Breast epithelium (tissue), 4 donors: ENCODE results near the gene WLS. TPM values are rescaled to one million over a fixed set of nuclear protein-coding genes. Genes with fewer than 3 reads are reported as not detected.

Experiments used
- DNase-seq, 2 donors: peaks; one replicate each; pipeline ENCODE4 v3.0.0-alpha.2; 2019; ENCODE audit warnings: low spot score in 2 of 2
- H3K27ac ChIP-seq, 2 donors: fragments of 200-600 bp; sonication (generic) in 1 of 2; one replicate each; pipeline ENCODE4 v1.5.1; 2016 to 2019; ENCODE audit warnings: mild to moderate bottlenecking in 1 of 2
- H3K27me3 ChIP-seq, 2 donors: fragments of 200-600 bp; sonication (generic) in 1 of 2; one replicate each; pipeline versions ENCODE4 v1.5.1 to v1.6.0; 2017 to 2019; ENCODE audit warnings: control low read depth in 1 of 2, mild to moderate bottlenecking in 1 of 2
- H3K36me3 ChIP-seq: fragments of 200-600 bp; one replicate; pipeline ENCODE4 v1.5.1; 2019
- H3K4me1 ChIP-seq, 2 donors: fragments of 200-600 bp; sonication (generic); one replicate each; pipeline ENCODE4 v1.5.1; 2016 to 2019; ENCODE audit warnings: control low read depth in 1 of 2
- H3K4me3 ChIP-seq, 3 donors: fragments of 200-600 bp; sonication (generic); 1 replicate in 2 of 3; 2 replicates in 1 of 3; pipeline ENCODE4 v1.5.1; 2016 to 2019; ENCODE audit warnings: mild to moderate bottlenecking in 3 of 3, moderate library complexity in 2 of 3
- H3K9me3 ChIP-seq, 2 donors: fragments of 200-600 bp; sonication (generic) in 1 of 2; one replicate each; pipeline ENCODE4 v1.5.1; 2016 to 2019; ENCODE audit warnings: control low read depth in 1 of 2
- POLR2A ChIP-seq: fragments of 450-650 bp; IDR thresholded peaks from one replicate; pipeline ENCODE4 v1.6.1; 2016; ENCODE audit warnings: antibody characterized with exemption, mild to moderate bottlenecking, moderate library complexity
- POLR2AphosphoS5 ChIP-seq, 3 donors: sonication (generic); formaldehyde crosslinking; IDR thresholded peaks; one replicate each; pipeline ENCODE4 v1.6.1; 2017; ENCODE audit warnings: antibody characterized with exemption in 3 of 3
- intact Hi-C: fragments of 100-400 bp; cut with DNase I; formaldehyde crosslinking; loops from one replicate; pipeline ENCODE4 v1.15.1; 2023; ENCODE audit warnings: low total_unique reads
- total RNA-seq, 3 donors: library from RNA; depleted of rRNA; stranded (reverse); fragments of >200 nt; gene quantifications; one replicate each; pipeline ENCODE4 v1.1.0, GENCODE V29; 2016
- TF ChIP-seq, protein P1 (sequence below), 3 donors: fragments of 450-650 bp; IDR thresholded peaks; one replicate each; pipeline ENCODE4 v1.5.1; 2016 to 2017; ENCODE audit warnings: antibody characterized with exemption in 3 of 3, mild to moderate bottlenecking in 3 of 3, moderate library complexity in 3 of 3

WLS gene
- total RNA-seq, 3 donors from 2014 or later: 61.9 to 76.3 (median 62.8) TPM

DNA sequence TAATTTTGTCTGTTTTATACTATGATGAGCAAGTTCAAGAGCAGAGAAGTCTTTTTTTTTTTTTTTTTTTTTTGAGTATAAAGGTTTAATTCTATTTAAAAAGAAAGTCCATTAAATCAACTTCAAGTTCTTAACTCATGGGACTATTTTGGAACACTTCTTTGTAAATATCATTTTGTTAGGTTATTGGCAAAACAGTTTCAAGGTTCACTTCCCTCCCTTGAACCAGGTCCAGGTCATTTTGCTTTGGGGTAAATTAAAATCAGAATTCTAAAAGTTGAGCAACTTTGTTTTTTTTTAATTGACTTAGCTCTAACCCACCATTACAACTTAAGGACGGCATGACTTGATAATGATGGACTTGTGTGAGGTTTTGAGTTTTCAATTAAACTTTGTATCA lies 72.3 kb downstream of the WLS start:
- no peaks in the 10 kb centered on the region for H3K4me1 ChIP-seq
- H3K36me3 ChIP-seq: no peaks in the 10 kb centered on the region
- DNase-seq: no peak
- no peak overlapping the region for H3K27ac ChIP-seq
- no peaks in the 10 kb centered on the region for H3K9me3 ChIP-seq
- H3K27me3 ChIP-seq: no peaks in the 10 kb centered on the region
- intact Hi-C loops: no loop called here
- H3K4me3 ChIP-seq: no peak overlapping the region
- no peak for TF ChIP-seq POLR2AphosphoS5 (IDR thresholded peaks at IDR 0.05)
- TF ChIP-seq, protein P1, sequence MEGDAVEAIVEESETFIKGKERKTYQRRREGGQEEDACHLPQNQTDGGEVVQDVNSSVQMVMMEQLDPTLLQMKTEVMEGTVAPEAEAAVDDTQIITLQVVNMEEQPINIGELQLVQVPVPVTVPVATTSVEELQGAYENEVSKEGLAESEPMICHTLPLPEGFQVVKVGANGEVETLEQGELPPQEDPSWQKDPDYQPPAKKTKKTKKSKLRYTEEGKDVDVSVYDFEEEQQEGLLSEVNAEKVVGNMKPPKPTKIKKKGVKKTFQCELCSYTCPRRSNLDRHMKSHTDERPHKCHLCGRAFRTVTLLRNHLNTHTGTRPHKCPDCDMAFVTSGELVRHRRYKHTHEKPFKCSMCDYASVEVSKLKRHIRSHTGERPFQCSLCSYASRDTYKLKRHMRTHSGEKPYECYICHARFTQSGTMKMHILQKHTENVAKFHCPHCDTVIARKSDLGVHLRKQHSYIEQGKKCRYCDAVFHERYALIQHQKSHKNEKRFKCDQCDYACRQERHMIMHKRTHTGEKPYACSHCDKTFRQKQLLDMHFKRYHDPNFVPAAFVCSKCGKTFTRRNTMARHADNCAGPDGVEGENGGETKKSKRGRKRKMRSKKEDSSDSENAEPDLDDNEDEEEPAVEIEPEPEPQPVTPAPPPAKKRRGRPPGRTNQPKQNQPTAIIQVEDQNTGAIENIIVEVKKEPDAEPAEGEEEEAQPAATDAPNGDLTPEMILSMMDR (IDR thresholded peaks at IDR 0.05): no peak
- TF ChIP-seq POLR2A: no peak

DNA sequence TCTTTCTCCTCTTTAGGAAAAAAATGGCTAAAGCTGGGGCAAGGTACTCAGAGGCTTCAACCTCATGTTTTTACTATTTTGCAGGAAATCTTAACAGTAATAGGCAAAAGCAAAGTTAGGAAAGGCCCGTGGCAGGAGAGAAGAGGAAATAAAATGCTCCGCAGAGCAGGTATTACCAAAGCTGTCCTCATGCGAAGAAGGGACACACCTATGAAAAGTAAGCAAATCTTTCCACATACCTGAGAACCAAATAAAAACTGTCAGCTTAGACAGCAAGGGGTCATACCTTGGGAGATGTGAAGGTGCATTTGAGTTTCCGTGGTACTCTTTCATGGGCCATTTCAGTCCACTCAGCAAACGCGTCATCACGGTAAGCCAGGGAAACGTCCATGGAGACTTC lies 73.5 kb downstream of the WLS start:
- Histone ChIP-seq H3K36me3 (no peaks in the 10 kb centered on the region), H3K9me3 (no peaks in the 10 kb centered on the region), H3K27me3 (no peaks in the 10 kb centered on the region), H3K27ac (no peak overlapping the region), H3K4me1 (no peaks in the 10 kb centered on the region), H3K4me3 (no peak overlapping the region)
- TF ChIP-seq POLR2AphosphoS5 (IDR thresholded peaks at IDR 0.05) (no peak), POLR2A (no peak)
- TF ChIP-seq, protein P1 (IDR thresholded peaks at IDR 0.05): no peak
- DNase-seq: no peak
- intact Hi-C loops: no loop called here

DNA sequence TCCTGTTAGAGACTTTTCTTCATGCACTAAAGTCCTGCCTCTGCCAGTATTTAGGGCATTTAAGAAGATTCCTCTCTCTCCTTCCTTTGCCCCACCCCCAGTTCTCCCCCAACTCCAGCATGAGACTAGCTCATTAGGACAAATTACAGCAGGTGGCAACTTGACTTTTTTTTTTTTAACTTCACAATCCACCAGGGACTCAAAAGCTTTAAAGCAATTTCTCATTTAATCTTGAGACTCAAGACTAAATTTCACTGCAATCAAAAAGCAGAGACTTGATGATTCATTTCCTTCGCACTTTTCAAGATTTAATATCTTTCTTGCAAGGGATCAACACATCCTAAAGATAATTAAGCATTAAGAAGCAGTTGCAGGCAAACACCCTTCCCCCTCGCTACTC lies 74.9 kb downstream of the WLS start:
- TF ChIP-seq, protein P1 (IDR thresholded peaks at IDR 0.05): no peak
- TF ChIP-seq POLR2A: no peak
- TF ChIP-seq POLR2AphosphoS5 (IDR thresholded peaks at IDR 0.05): no peak
- intact Hi-C loops: loop anchor here (2.0 kb wide), 1 partner anchor 57 kb away; no protein-coding TSS in a partner anchor
- H3K36me3 ChIP-seq: no peaks in the 10 kb centered on the region

DNA sequence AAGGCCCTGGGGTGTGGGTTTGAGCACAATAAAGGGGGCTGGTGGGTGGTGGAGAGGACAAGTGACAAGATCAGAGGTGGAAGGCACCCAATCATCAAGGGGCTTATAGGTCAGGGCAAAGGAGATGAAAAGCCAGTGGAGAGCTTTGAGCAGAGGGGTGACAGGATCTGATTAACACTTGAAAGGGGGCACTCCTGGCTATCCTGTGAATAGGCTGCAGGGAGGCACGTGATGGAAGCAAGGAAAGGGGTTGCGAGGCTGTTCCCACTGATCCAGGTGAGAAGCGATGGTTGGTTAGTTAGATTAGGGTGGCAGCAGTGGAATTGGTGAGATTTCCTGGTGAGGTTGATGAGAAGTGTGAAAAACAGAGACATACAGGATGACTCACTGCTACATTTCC lies 80.6 kb downstream of the WLS start:
- TF ChIP-seq POLR2A: no peak
- no peak for TF ChIP-seq POLR2AphosphoS5 (IDR thresholded peaks at IDR 0.05)
- TF ChIP-seq, protein P1 (IDR thresholded peaks at IDR 0.05): no peak
- H3K27ac ChIP-seq: no peak overlapping the region
- H3K36me3 ChIP-seq: no peaks in the 10 kb centered on the region
- intact Hi-C loops: no loop called here
- no peaks in the 10 kb centered on the region for H3K9me3 ChIP-seq
- no peak for DNase-seq
- no peak overlapping the region for H3K4me3 ChIP-seq
- H3K4me1 ChIP-seq: no peaks in the 10 kb centered on the region
- H3K27me3 ChIP-seq: no peaks in the 10 kb centered on the region

More for the DNA sequence above, 74.9 kb downstream of the WLS start:
- H3K27ac ChIP-seq: no peak overlapping the region
- no peak overlapping the region for H3K4me3 ChIP-seq
- no peaks in the 10 kb centered on the region for H3K9me3 ChIP-seq
- DNase-seq: no peak
- no peaks in the 10 kb centered on the region for H3K4me1 ChIP-seq
- no peaks in the 10 kb centered on the region for H3K27me3 ChIP-seq

GRCh38 chr1:68149907-68150306 lies 82.4 kb downstream of the WLS start:
- H3K27ac ChIP-seq: no peak overlapping the region

More at GRCh38 chr1:68149907-68150306, 82.4 kb downstream of the WLS start:
- no peaks in the 10 kb centered on the region for H3K36me3 ChIP-seq
- no peak for DNase-seq
- TF ChIP-seq POLR2A (no peak), POLR2AphosphoS5 (IDR thresholded peaks at IDR 0.05) (no peak)
- TF ChIP-seq, protein P1 (IDR thresholded peaks at IDR 0.05): no peak
- H3K4me3 ChIP-seq: no peak overlapping the region
- intact Hi-C loops: no loop called here
- no peaks in the 10 kb centered on the region for H3K9me3 ChIP-seq
- H3K27me3 ChIP-seq: no peaks in the 10 kb centered on the region
- peaks cover 0 to 4% of the 10 kb centered on the region in 2 donors for H3K4me1 ChIP-seq
